SU-DHL-6 (cell line): ENCODE results near the gene HERC5.

Experiments used
- H2AFZ ChIP-seq: fragments of 200-600 bp; sonication (generic); 2 replicates; pipeline ENCODE4 v1.6.1; 2014; ENCODE audit warnings: low read depth, mild to moderate bottlenecking, moderate library complexity, mixed read lengths, antibody characterized with exemption, low read length; ENCODE audit not compliant: severe bottlenecking
- H3F3A ChIP-seq: fragments of 200-600 bp; shearing (Covaris generic); 2 replicates; pipeline ENCODE4 v1.6.0; 2016; ENCODE audit warnings: antibody characterized with exemption, mild to moderate bottlenecking; ENCODE audit not compliant: insufficient read depth
- H3K27ac ChIP-seq: fragments of 200-600 bp; sonication (generic); 2 replicates; pipeline ENCODE4 v1.5.1; 2016; ENCODE audit warnings: low read depth, mild to moderate bottlenecking, low read length, moderate library complexity, mixed read lengths
- H3K27me3 ChIP-seq: fragments of 200-600 bp; sonication (generic), shearing (Covaris generic); 2 replicates; pipeline ENCODE4 v1.6.0; 2014; ENCODE audit warnings: mild to moderate bottlenecking, low read length
- H3K36me3 ChIP-seq: fragments of 200-600 bp; sonication (generic); 2 replicates; pipeline ENCODE4 v1.6.1; 2014; ENCODE audit warnings: mild to moderate bottlenecking, low read length, mixed read lengths
- H3K4me2 ChIP-seq: fragments of 300-600, 200-600 bp; shearing (Covaris generic), sonication (generic); 2 replicates; pipeline ENCODE4 v1.6.0; 2014; ENCODE audit warnings: low read length, low read depth, mild to moderate bottlenecking; ENCODE audit not compliant: poor library complexity, severe bottlenecking
- H3K4me3 ChIP-seq: fragments of 200-600 bp; sonication (generic); 2 replicates; pipeline ENCODE4 v1.5.1; 2014; ENCODE audit warnings: antibody characterized with exemption, low read length, mild to moderate bottlenecking, mixed read lengths; ENCODE audit not compliant: insufficient read depth, poor library complexity, severe bottlenecking
- H3K79me2 ChIP-seq: fragments of 200-600 bp; sonication (generic); 2 replicates; pipeline ENCODE4 v1.6.1; 2014; ENCODE audit warnings: mild to moderate bottlenecking, low read length, moderate library complexity; ENCODE audit not compliant: insufficient read depth
- H3K9ac ChIP-seq: fragments of 200-600 bp; sonication (generic); 2 replicates; pipeline ENCODE4 v1.7.0; 2014; ENCODE audit warnings: mild to moderate bottlenecking, low read length
- H3K9me2 ChIP-seq: fragments of 200-600 bp; sonication (generic); replicated peaks from 2 replicates; pipeline ENCODE4 v1.6.1; 2014; ENCODE audit warnings: low read length; ENCODE audit not compliant: insufficient read depth
- H3K9me3 ChIP-seq: fragments of 200-600 bp; sonication (generic); 2 replicates; pipeline ENCODE4 v1.6.1; 2014; ENCODE audit warnings: low read length, mixed read lengths; ENCODE audit not compliant: insufficient read depth
- H4K20me1 ChIP-seq: fragments of 200-600 bp; sonication (generic); 2 replicates; pipeline ENCODE4 v1.6.1; 2014; ENCODE audit warnings: low read depth, mild to moderate bottlenecking, antibody characterized with exemption, low read length, moderate library complexity, mixed read lengths
- CTCF ChIP-seq: fragments of 200-600 bp; sonication (generic); IDR thresholded peaks from one replicate; pipeline ENCODE4 v1.5.1; 2017; ENCODE audit warnings: antibody characterized with exemption, mild to moderate bottlenecking, low read length, moderate library complexity; ENCODE audit not compliant: insufficient read depth, poor library complexity, severe bottlenecking
- EZH2phosphoT487 ChIP-seq: fragments of 200-600 bp; sonication (generic), shearing (Covaris generic); conservative IDR thresholded peaks from 2 replicates; pipeline ENCODE4 v1.6.1; 2018; ENCODE audit warnings: mild to moderate bottlenecking, antibody characterized with exemption, low read length, moderate library complexity, mixed read lengths

Gene HERC5

DNA sequence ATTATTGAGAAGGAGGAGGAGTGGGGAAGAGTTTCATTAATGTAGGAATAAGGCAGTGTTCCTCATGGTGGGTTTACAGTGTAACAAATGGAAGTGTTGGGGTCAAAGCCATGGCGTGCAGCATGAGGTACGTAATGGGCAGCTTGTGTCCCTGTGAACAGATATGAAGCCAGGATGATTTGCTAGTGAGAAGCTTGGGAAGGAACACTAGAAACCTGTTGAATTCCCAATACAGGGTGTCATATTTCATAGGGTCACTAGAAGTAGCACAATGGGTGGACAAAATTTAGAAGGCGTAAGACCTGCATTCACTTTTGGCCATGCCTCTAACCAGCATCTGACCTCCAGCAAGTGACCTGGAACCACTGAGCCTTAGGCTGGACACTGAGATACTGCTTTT, 59.8 kb downstream of the HERC5 start:
- H3K9me3 ChIP-seq = no peaks in the 10 kb centered on the region
- no peaks in the 10 kb centered on the region for H3K79me2 ChIP-seq
- H3K4me3 ChIP-seq = no peak overlapping the region
- no peak overlapping the region for H2AFZ ChIP-seq
- H3F3A ChIP-seq = no peaks in the 10 kb centered on the region
- no peaks in the 10 kb centered on the region for H3K27me3 ChIP-seq
- no peaks in the 10 kb centered on the region for H3K9me2 ChIP-seq
- no peak overlapping the region for H3K4me2 ChIP-seq
- H3K27ac ChIP-seq = no peak overlapping the region
- TF ChIP-seq CTCF = no peak
- TF ChIP-seq EZH2phosphoT487 = no peak
- no peaks in the 10 kb centered on the region for H4K20me1 ChIP-seq
- H3K9ac ChIP-seq = no peak overlapping the region
- no peaks in the 10 kb centered on the region for H3K36me3 ChIP-seq

DNA sequence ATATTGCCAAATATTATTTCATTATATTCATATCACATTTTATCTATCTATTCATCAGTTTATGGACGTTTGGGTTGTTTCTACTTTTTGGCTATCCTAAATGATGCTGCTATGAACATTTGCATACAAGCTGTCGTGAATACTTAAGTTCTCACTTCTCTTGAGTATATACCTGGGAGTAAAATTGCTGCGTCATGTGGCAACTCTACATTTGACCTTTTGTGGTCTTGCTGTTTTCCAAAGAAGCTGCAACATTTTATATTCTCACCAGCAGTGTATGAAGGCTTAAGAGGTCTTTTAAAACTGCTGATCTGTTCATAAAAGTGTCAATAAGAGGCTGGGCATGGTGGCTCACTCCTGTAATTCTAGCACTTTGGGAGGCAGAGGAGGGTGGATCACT, 60.9 kb downstream of the HERC5 start:
- Histone ChIP-seq H3K79me2 (no peaks in the 10 kb centered on the region), H3F3A (no peaks in the 10 kb centered on the region), H3K4me2 (no peak overlapping the region), H4K20me1 (no peaks in the 10 kb centered on the region), H3K9ac (no peak overlapping the region), H3K9me3 (no peaks in the 10 kb centered on the region), H3K27ac (no peak overlapping the region), H2AFZ (no peak overlapping the region), H3K9me2 (no peaks in the 10 kb centered on the region), H3K27me3 (no peaks in the 10 kb centered on the region), H3K4me3 (no peak overlapping the region), H3K36me3 (no peaks in the 10 kb centered on the region)
- no peak for TF ChIP-seq EZH2phosphoT487
- TF ChIP-seq CTCF = no peak

- Histone ChIP-seq H3K9me2 (no peaks in the 10 kb centered on the region), H3K9me3 (no peaks in the 10 kb centered on the region), H3K9ac (no peak overlapping the region), H4K20me1 (no peaks in the 10 kb centered on the region), H3K27ac (no peak overlapping the region), H2AFZ (no peak overlapping the region), H3K27me3 (no peaks in the 10 kb centered on the region), H3K4me2 (no peak overlapping the region), H3K36me3 (no peaks in the 10 kb centered on the region), H3K4me3 (no peak overlapping the region), H3F3A (no peaks in the 10 kb centered on the region), H3K79me2 (no peaks in the 10 kb centered on the region)
- TF ChIP-seq EZH2phosphoT487 (no peak), CTCF (no peak)
Measured at GRCh38 chr4:88518911-88519310, 62.0 kb downstream of the HERC5 start.
